Endothelial cell (in vitro differentiated cells): ENCODE results near the gene CDIP1. TPM values are rescaled to one million over a fixed set of nuclear protein-coding genes. Genes with fewer than 3 reads are reported as not detected.

Source experiments
- DNase-seq: peaks from one replicate; pipeline ENCODE4 v3.0.0; 2021; ENCODE audit warnings: low spot score
- H3K27ac Mint-ChIP-seq: one replicate; pipeline ENCODE4 v1.8.0; 2021; ENCODE audit warnings: mixed read lengths, inconsistent platforms; ENCODE audit not compliant: unreplicated experiment
- H3K27me3 Mint-ChIP-seq: one replicate; pipeline ENCODE4 v1.8.0; 2021; ENCODE audit warnings: mild to moderate bottlenecking, moderate library complexity, mixed read lengths, inconsistent platforms; ENCODE audit not compliant: unreplicated experiment
- H3K36me3 Mint-ChIP-seq: one replicate; pipeline ENCODE4 v1.8.0; 2021; ENCODE audit warnings: mild to moderate bottlenecking, low read depth, mixed read lengths, inconsistent platforms; ENCODE audit not compliant: unreplicated experiment
- H3K4me1 Mint-ChIP-seq: one replicate; pipeline ENCODE4 v1.8.0; 2021; ENCODE audit warnings: mild to moderate bottlenecking, mixed read lengths, inconsistent platforms; ENCODE audit not compliant: unreplicated experiment
- H3K4me3 Mint-ChIP-seq: one replicate; pipeline ENCODE4 v1.8.0; 2021; ENCODE audit warnings: mild to moderate bottlenecking, mixed read lengths, inconsistent platforms; ENCODE audit not compliant: unreplicated experiment
- H3K9me3 Mint-ChIP-seq: one replicate; pipeline ENCODE4 v1.8.0; 2021; ENCODE audit warnings: mixed read lengths, inconsistent platforms; ENCODE audit not compliant: unreplicated experiment
- total RNA-seq: library from RNA; stranded (reverse); fragmentation: NEBNext Ultra II Directional; extraction: Animal tissue kit (Norgen Biotek cat#: 25700); gene quantifications from one replicate; pipeline ENCODE4 v1.2.1, GENCODE V29; 2021; ENCODE audit not compliant: unreplicated experiment
- TF ChIP-seq, protein P1 (sequence below): fragments of 200-600 bp; sonication (generic); IDR thresholded peaks from one replicate; pipeline ENCODE4 v1.5.0; 2021; ENCODE audit warnings: antibody characterized with exemption; ENCODE audit not compliant: unreplicated experiment

CDIP1 gene
- total RNA-seq, 1 donor from 2014 or later: 25.6 TPM

DNA sequence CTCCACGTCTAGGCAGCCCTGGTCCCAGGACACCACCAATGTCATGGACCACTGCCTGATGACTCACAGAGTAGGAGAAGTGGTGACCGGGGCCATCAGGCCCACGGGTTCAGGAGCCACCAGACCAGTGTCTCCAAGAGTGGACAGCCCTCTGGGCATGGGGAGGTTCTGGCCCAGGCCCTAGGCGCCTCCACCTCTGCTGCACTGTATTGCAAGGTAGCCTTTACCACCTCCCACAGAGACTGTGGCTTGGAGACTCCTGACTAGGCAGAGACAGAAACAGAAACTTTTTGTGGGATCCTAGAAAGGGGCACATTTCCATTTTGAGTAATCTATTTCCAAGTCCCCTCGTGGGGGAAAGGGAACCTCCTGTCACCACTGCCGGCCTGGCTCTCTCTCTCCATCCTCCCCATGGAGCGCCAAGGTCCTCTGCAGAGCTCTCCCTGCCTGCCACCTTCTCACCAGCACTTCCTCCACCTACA, 2.9 kb downstream of the CDIP1 start:
- Mint-ChIP-seq H3K36me3 (peaks cover 21% of the 10 kb centered on the region), H3K27ac (peak overlapping the region; percentile 20), H3K4me3 (peak overlapping the region; percentile 8), H3K27me3 (peaks cover 13% of the 10 kb centered on the region), H3K4me1 (peaks cover 11% of the 10 kb centered on the region), H3K9me3 (peaks cover 8% of the 10 kb centered on the region)
- DNase-seq: no peak
- TF ChIP-seq, protein P1, sequence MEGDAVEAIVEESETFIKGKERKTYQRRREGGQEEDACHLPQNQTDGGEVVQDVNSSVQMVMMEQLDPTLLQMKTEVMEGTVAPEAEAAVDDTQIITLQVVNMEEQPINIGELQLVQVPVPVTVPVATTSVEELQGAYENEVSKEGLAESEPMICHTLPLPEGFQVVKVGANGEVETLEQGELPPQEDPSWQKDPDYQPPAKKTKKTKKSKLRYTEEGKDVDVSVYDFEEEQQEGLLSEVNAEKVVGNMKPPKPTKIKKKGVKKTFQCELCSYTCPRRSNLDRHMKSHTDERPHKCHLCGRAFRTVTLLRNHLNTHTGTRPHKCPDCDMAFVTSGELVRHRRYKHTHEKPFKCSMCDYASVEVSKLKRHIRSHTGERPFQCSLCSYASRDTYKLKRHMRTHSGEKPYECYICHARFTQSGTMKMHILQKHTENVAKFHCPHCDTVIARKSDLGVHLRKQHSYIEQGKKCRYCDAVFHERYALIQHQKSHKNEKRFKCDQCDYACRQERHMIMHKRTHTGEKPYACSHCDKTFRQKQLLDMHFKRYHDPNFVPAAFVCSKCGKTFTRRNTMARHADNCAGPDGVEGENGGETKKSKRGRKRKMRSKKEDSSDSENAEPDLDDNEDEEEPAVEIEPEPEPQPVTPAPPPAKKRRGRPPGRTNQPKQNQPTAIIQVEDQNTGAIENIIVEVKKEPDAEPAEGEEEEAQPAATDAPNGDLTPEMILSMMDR: no peak

DNA sequence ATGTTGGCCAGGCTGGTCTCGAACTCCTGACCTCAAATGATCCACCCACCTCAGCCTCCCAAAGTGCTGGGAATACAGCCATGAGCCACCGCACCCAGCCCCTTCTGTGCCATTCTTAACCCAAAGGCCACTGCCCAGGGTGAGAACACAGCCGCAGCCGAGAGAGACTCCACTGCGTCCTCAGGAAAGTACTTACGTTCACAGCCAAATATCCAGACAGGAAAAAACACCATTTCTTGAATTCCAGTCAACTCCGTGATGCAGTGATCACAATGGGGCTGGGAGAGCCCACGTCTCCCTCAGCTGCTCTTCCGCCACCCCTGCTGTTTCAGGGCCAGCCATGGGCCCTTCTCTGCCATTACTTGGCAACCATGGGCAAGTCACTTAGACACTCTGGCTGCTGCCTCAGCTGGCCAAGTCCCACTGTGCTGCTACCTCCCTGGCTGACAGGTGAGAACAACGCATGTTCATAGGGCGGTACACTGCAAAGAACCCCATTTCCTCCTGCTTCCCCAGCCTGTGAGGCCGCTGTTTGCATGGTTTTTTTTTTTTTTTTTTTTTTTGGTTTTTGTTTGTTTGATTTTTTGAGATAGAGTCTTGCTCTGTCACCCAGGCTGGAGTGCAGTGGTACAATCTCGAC, 4.3 kb downstream of the CDIP1 start:
- H3K9me3 Mint-ChIP-seq: no peaks in the 10 kb centered on the region
- TF ChIP-seq, protein P1: no peak
- H3K27me3 Mint-ChIP-seq: peaks cover 13% of the 10 kb centered on the region
- no peak overlapping the region for H3K27ac Mint-ChIP-seq
- peaks cover 15% of the 10 kb centered on the region for H3K4me1 Mint-ChIP-seq
- DNase-seq: no peak
- H3K36me3 Mint-ChIP-seq: peaks cover 15% of the 10 kb centered on the region
- H3K4me3 Mint-ChIP-seq: no peak overlapping the region

DNA sequence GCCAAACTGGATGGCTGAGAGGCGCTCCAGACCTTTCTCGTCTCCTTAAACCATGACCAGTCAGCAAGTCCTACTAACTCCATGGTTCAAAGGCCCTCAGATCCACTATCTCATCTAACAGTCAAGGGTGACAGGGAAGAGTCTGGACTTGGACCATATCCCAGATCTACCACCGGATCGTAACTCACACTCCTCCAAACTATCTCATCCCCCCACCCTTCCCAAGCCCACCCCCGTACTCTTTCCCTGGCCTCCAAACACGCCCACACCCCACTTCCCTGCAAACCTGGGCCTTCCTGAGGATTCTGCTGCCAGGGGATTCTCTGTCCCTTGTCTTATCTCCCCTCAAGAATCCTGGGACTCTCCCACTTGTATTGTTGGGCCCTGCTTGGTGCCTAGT, 5.1 kb downstream of the CDIP1 start:
- DNase-seq: no peak
- no peak overlapping the region for H3K27ac Mint-ChIP-seq
- peaks cover 17% of the 10 kb centered on the region for H3K4me1 Mint-ChIP-seq
- no peak overlapping the region for H3K4me3 Mint-ChIP-seq
- TF ChIP-seq, protein P1: no peak
- no peaks in the 10 kb centered on the region for H3K9me3 Mint-ChIP-seq
- peaks cover 15% of the 10 kb centered on the region for H3K36me3 Mint-ChIP-seq
- H3K27me3 Mint-ChIP-seq: peaks cover 7% of the 10 kb centered on the region

DNA sequence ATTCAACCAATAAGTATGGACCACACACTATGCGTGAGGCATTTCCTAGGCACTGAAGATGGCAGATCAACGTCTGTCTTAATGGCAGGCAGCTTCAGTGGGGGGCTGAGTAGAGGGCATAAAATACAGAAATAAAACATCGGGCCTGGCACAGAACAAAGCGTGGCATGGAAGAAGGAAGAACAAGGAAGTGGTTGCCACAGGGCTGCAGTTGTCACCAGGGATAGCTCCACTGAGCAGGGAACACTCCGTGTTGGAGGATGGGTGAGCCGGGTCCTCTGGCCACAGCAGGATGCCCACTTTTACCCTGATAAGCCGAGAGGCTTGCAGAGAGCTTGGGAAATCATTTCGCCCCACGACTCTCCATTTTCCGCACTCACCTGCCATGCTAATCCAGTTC, 6.3 kb downstream of the CDIP1 start:
- peak overlapping the region; percentile 4 for H3K4me3 Mint-ChIP-seq
- no peaks in the 10 kb centered on the region for H3K9me3 Mint-ChIP-seq
- TF ChIP-seq, protein P1: no peak
- peaks cover 17% of the 10 kb centered on the region for H3K4me1 Mint-ChIP-seq
- H3K27ac Mint-ChIP-seq: no peak overlapping the region
- H3K27me3 Mint-ChIP-seq: peaks cover 6% of the 10 kb centered on the region
- H3K36me3 Mint-ChIP-seq: peaks cover 14% of the 10 kb centered on the region
- DNase-seq: no peak

DNA sequence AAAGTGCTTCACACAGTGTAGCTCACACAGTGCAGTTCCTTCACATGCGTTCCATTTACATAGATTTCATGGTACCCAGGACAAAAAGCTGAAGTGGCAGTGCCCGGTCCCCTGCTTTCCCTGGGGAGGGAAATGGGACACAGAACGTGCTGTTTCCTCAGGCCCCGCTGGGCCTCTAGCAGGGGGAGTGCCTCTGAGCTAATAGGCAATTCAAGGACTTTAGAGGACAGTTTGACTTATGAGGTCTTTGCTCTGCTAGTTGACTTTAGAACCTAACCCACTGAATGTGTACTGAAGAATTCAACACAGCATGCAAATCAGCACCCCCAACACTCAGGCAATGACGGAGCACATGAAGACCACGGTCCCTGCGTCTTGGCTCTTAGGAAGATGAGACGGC, 6.8 kb downstream of the CDIP1 start:
- Mint-ChIP-seq H3K9me3 (no peaks in the 10 kb centered on the region), H3K27ac (no peak overlapping the region), H3K4me3 (peak overlapping the region; percentile 4), H3K4me1 (peaks cover 12% of the 10 kb centered on the region), H3K27me3 (peaks cover 4% of the 10 kb centered on the region), H3K36me3 (peaks cover 10% of the 10 kb centered on the region)
- DNase-seq: no peak
- TF ChIP-seq, protein P1: no peak
